SK-N-SH (cell line): ENCODE data around the gene MYH15. TPM values are rescaled to one million over a fixed set of nuclear protein-coding genes. Genes with fewer than 3 reads are reported as not detected.

ENCODE experiments used
- polyA plus RNA-seq, 3 experiments: library from polyadenylated mRNA; depleted of rRNA; stranded (reverse); fragments of >200 nt; gene quantifications; 2 replicates each; pipeline ENCODE4 v1.2.3, GENCODE V29; 2012
- TF ChIP-seq, protein P1 (sequence below): fragments of 150-350 bp; IDR thresholded peaks from 2 replicates; pipeline ENCODE4 v1.6.1; 2016; ENCODE audit warnings: mild to moderate bottlenecking, low read depth, low read length

Gene MYH15
- polyA plus RNA-seq, 1 of the 3 experiments (the other 2 are of a cell fraction) = 2.1 TPM

DNA sequence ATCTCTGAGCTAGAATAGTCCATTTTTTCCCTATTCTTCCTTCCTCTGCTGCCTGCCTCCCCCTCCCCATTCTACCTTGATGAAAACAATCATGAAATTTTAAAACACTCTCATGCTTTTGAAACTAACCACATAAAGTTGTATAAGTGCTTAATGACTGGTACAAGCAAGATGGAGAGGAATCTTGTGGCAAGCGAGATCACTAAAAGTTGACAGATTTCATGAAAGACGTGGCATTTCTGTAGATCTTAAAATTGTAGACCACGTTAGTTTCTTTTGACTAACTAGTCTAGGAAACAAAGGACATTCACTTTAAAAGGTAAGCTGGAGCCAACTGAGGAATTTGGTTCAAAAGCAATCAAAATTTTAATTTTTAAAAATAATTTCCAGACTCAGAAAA, 178.6 kb downstream of the MYH15 start (continued):
- TF ChIP-seq, protein P1, sequence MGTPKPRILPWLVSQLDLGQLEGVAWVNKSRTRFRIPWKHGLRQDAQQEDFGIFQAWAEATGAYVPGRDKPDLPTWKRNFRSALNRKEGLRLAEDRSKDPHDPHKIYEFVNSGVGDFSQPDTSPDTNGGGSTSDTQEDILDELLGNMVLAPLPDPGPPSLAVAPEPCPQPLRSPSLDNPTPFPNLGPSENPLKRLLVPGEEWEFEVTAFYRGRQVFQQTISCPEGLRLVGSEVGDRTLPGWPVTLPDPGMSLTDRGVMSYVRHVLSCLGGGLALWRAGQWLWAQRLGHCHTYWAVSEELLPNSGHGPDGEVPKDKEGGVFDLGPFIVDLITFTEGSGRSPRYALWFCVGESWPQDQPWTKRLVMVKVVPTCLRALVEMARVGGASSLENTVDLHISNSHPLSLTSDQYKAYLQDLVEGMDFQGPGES = no peak

Other genes with a start within 250 kb of the MYH15 start
- not detected in 2 replicates for gene HHLA2, start 214.0 kb downstream of the MYH15 start, polyA plus RNA-seq (2012; rRNA removed)
- 6.9 and 7.1 TPM in 2 replicates for gene CIP2A, start 78.8 kb upstream of the MYH15 start, polyA plus RNA-seq (2012; rRNA removed)
- 6.3 and 9.2 TPM in 2 replicates for gene DZIP3, start 79.1 kb upstream of the MYH15 start, polyA plus RNA-seq (2012; rRNA removed)
- not detected in 2 replicates for gene RETNLB, start 246.8 kb upstream of the MYH15 start, polyA plus RNA-seq (2012; rRNA removed)